ENCODE results near the gene KCTD17. TPM values are rescaled to one million over a fixed set of nuclear protein-coding genes. Genes with fewer than 3 reads are reported as not detected.
A peak's percentile ranks its signal among the peaks of the same experiment; 100 is the strongest.

The KCTD17 gene
- total RNA-seq, 1 donor from 2014 or later = 2.0 TPM

GRCh38 chr22:37097346-37097745 is 45.8 kb downstream of the KCTD17 start:
- DNase-seq (ENCODE audit: low spot score) = no peak
- ATAC-seq = no peak

GRCh38 chr22:37098976-37099591 is 47.5 kb downstream of the KCTD17 start:
- DNase-seq (ENCODE audit: low spot score) (no peak), ATAC-seq (peak; percentile 15)

GRCh38 chr22:37100589-37101127 is 49.1 kb downstream of the KCTD17 start:
- ATAC-seq (peak; percentile 46), DNase-seq (ENCODE audit: low spot score) (no peak)

GRCh38 chr22:37101311-37102066 is 49.9 kb downstream of the KCTD17 start:
- no peak for ATAC-seq
- DNase-seq (ENCODE audit: low spot score) = no peak

GRCh38 chr22:37103151-37103550 is 51.6 kb downstream of the KCTD17 start:
- DNase-seq (ENCODE audit: low spot score) (no peak), ATAC-seq (no peak)

- DNase-seq (ENCODE audit: low spot score) = no peak
- ATAC-seq = no peak
Measured at GRCh38 chr22:37103656-37104452, 52.3 kb downstream of the KCTD17 start.

- no peak for ATAC-seq
- no peak for DNase-seq (ENCODE audit: low spot score)
Measured at GRCh38 chr22:37105154-37105553, 53.6 kb downstream of the KCTD17 start.

- DNase-seq (ENCODE audit: low spot score) = no peak
- no peak for ATAC-seq
Measured at GRCh38 chr22:37105990-37106389, 54.4 kb downstream of the KCTD17 start.

GRCh38 chr22:37107816-37108621 is 56.5 kb downstream of the KCTD17 start:
- ATAC-seq = peak; percentile 21

GRCh38 chr22:37109242-37109917 is 57.8 kb downstream of the KCTD17 start, which contains the start of gene TMPRSS6:
TSS of gene TMPRSS6 (minus strand) at chr22:37109713. CDS start at chr22:37103417, 6,296 bp downstream.
- ATAC-seq = peak; percentile 80
- DNase-seq (ENCODE audit: low spot score) = peak; percentile 95

More at GRCh38 chr22:37107816-37108621, 56.5 kb downstream of the KCTD17 start:
- peak; percentile 55 for DNase-seq (ENCODE audit: low spot score)

GRCh38 chr22:37111156-37111717 is 59.7 kb downstream of the KCTD17 start:
- DNase-seq (ENCODE audit: low spot score) (no peak), ATAC-seq (no peak)

- DNase-seq (ENCODE audit: low spot score) (peak; percentile 93), ATAC-seq (peak; percentile 52)
Measured at GRCh38 chr22:37112084-37112728, 60.7 kb downstream of the KCTD17 start.

Other genes with a start within 250 kb of the KCTD17 start
- 0.81 TPM for gene PVALB, start 234.7 kb upstream of the KCTD17 start, total RNA-seq
- 2.7 TPM for gene NCF4, start 190.7 kb upstream of the KCTD17 start, total RNA-seq
- 1.1 TPM for gene CSF2RB, start 138.1 kb upstream of the KCTD17 start, total RNA-seq
- gene TST, start 32.3 kb upstream of the KCTD17 start, total RNA-seq = 349 TPM
- 247 TPM for gene MPST, start 32.0 kb upstream of the KCTD17 start, total RNA-seq
- gene TMPRSS6, start 58.0 kb downstream of the KCTD17 start, total RNA-seq = 107 TPM
- 1.1 TPM for gene IL2RB, start 98.2 kb downstream of the KCTD17 start, total RNA-seq
- gene C1QTNF6, start 136.5 kb downstream of the KCTD17 start, total RNA-seq = 12.6 TPM
- not detected for gene SSTR3, start 160.7 kb downstream of the KCTD17 start, total RNA-seq
- 4.5 TPM for gene RAC2, start 192.5 kb downstream of the KCTD17 start, total RNA-seq
- gene CYTH4, start 230.8 kb downstream of the KCTD17 start, total RNA-seq = 5.2 TPM

All from left lobe of liver (tissue), 2 donors.